Upper lobe of right lung (tissue), 1 donor: ENCODE results near the gene FGF8. TPM values are rescaled to one million over a fixed set of nuclear protein-coding genes. Genes with fewer than 3 reads are reported as not detected.

Source experiments
- ATAC-seq: fragments of 200-7000 bp; cut with Tn5 transposase; one replicate; pipeline ENCODE4 v1.9.1; 2020; ENCODE audit warnings: mild to moderate bottlenecking, moderate library complexity
- DNase-seq: peaks from one replicate; pipeline ENCODE4 v3.0.0-alpha.2; 2020
- H3K27ac ChIP-seq: fragments of 200-600 bp; one replicate; pipeline ENCODE4 v1.8.0; 2022
- H3K27me3 ChIP-seq: fragments of 200-600 bp; one replicate; pipeline ENCODE4 v1.8.0; 2022; ENCODE audit warnings: mild to moderate bottlenecking
- H3K36me3 ChIP-seq: fragments of 200-600 bp; one replicate; pipeline ENCODE4 v1.8.0; 2022
- H3K4me1 ChIP-seq: fragments of 200-600 bp; one replicate; pipeline ENCODE4 v1.8.0; 2022
- H3K4me3 ChIP-seq: fragments of 200-600 bp; one replicate; pipeline ENCODE4 v1.8.0; 2022; ENCODE audit warnings: mild to moderate bottlenecking
- H3K9me3 ChIP-seq: fragments of 200-600 bp; one replicate; pipeline ENCODE4 v1.8.0; 2022
- intact Hi-C: fragments of 100-400 bp; cut with DNase I; formaldehyde crosslinking; loops from one replicate; pipeline ENCODE4 v1.11.0; 2022
- total RNA-seq: library from RNA; stranded (reverse); fragmentation: NEBNext Ultra II Directional; extraction: Animal tissue kit (Norgen Biotek cat#: 25700); gene quantifications from one replicate; pipeline ENCODE4 v1.2.1, GENCODE V29; 2021
- TF ChIP-seq, protein P1 (sequence below): fragments of 200-600 bp; IDR thresholded peaks from one replicate; pipeline ENCODE4 v1.8.0; 2022; ENCODE audit warnings: antibody characterized with exemption
- donor health status: DM: no; HTN: yes; CAD: no; lungs with severe emphysema.

The FGF8 gene
- total RNA-seq, 1 donor from 2014 or later = 1.2 TPM

DNA sequence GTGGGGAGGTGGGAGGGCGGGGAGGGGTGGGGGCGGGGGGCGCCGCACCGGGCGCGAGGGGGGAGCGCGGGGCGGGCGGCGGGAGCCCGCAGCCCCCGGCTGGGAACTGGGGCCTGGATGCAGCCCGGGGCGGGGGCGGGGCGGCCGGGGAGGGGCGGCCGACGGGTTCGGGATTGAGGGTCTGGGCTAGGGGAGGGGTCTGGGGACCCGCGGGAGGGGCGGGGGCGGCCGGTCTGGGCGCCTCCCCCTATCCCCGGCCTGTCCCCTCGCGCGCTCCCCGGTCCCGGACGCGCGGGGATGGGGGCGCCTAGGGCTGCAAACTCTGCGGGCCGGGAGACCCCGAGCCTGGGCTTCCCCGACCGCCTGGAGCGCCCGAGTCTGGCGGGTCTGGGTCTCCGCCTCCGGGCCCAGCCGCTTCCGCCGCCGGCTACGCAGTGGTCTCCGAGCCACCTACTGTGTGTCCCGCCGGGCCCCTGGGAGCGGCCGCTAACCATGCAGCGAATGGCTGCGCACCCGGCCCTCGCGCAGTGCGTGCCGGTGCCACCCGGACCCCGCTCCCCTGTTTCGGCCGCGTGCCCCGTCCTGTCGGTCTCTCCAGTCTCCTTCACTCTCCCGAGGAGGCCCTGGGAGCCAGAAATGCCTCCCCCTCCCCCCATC, 375 bp upstream of the FGF8 start:
- intact Hi-C loops = no loop called here
- ATAC-seq = no peak
- no peak overlapping the region for H3K4me3 ChIP-seq
- peak; percentile 59 for DNase-seq
- TF ChIP-seq, protein P1, sequence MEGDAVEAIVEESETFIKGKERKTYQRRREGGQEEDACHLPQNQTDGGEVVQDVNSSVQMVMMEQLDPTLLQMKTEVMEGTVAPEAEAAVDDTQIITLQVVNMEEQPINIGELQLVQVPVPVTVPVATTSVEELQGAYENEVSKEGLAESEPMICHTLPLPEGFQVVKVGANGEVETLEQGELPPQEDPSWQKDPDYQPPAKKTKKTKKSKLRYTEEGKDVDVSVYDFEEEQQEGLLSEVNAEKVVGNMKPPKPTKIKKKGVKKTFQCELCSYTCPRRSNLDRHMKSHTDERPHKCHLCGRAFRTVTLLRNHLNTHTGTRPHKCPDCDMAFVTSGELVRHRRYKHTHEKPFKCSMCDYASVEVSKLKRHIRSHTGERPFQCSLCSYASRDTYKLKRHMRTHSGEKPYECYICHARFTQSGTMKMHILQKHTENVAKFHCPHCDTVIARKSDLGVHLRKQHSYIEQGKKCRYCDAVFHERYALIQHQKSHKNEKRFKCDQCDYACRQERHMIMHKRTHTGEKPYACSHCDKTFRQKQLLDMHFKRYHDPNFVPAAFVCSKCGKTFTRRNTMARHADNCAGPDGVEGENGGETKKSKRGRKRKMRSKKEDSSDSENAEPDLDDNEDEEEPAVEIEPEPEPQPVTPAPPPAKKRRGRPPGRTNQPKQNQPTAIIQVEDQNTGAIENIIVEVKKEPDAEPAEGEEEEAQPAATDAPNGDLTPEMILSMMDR = no peak
- no peak overlapping the region for H3K27ac ChIP-seq
- no peaks in the 10 kb centered on the region for H3K36me3 ChIP-seq
- peaks cover 67% of the 10 kb centered on the region for H3K27me3 ChIP-seq
- H3K4me1 ChIP-seq = peaks cover 31% of the 10 kb centered on the region
- H3K9me3 ChIP-seq = no peaks in the 10 kb centered on the region

DNA sequence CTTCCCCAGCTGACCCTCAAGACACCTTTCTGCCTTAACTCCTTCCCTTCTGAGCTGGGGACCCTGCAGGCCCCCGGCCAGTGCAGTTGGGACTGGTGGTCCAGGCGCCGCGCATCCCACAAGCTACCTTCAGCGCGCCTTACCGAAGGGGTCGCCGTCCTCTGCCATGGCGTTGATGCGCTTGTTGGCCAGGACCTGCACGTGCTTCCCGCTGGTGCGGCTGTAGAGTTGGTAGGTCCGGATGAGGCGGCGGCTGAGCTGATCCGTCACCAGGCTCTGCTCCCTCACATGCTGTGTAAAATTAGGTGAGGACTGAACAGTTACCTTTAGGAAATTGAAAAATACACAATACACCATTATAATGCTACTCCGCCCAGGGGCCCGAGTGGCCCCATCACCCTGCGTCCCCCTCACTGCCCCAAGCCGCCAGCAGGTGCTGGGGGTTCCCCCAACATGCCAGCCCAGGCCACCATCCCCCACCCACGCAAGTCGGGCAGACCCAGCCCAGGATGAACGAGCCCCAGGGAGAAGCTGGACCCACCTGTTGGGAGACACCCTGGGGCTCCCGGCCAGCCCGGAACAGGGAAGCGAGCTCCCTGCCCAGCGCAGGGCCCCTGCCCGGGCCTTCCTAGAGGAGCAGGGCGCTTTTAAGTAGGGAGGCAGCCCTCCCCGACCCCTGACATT, 1.2 kb downstream of the FGF8 start:
- Histone ChIP-seq H3K4me1 (peaks cover 20% of the 10 kb centered on the region), H3K27me3 (peaks cover 80% of the 10 kb centered on the region), H3K27ac (no peak overlapping the region), H3K4me3 (no peak overlapping the region), H3K36me3 (no peaks in the 10 kb centered on the region), H3K9me3 (no peaks in the 10 kb centered on the region)
- ATAC-seq (no peak), DNase-seq (peak; percentile 67)
- TF ChIP-seq, protein P1 = no peak
- intact Hi-C loops = no loop called here

DNA sequence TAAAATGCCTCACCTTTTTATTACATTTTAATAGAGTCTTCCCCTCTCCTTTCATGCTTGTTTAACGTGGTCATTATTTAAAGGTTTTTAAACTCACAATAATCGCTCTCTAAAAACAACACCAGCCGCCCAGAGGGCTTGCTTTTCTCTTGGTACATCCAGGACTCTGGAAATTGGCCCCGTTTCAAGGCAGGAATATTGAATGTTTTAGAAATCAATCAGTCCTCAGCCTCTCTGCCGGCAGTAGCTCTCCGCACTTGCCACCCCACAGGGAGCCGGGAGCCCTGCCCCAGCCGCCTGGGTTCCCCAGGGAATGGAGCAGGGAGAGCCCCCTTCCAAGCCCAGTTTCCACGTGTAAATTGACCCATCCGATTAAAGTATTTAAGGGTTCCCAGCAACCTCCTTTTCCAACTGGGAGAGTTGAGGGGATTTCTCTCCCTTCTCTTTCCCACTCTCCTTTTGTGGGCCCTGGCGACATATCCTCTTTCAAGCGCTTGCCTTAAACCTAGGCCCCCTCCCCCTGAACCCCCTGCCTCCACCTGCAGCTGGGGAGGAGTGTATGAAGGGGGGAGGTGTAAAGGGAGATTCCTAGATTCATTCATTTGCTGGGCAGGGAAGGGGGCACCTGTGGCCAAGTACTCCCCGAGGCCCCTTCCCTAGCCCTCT, 1.9 kb downstream of the FGF8 start:
- ATAC-seq (no peak), DNase-seq (no peak)
- H3K27ac ChIP-seq = no peak overlapping the region
- no peaks in the 10 kb centered on the region for H3K36me3 ChIP-seq
- peaks cover 74% of the 10 kb centered on the region for H3K27me3 ChIP-seq
- TF ChIP-seq, protein P1 = no peak
- peaks cover 13% of the 10 kb centered on the region for H3K4me1 ChIP-seq
- no peak overlapping the region for H3K4me3 ChIP-seq
- intact Hi-C loops = no loop called here
- no peaks in the 10 kb centered on the region for H3K9me3 ChIP-seq

DNA sequence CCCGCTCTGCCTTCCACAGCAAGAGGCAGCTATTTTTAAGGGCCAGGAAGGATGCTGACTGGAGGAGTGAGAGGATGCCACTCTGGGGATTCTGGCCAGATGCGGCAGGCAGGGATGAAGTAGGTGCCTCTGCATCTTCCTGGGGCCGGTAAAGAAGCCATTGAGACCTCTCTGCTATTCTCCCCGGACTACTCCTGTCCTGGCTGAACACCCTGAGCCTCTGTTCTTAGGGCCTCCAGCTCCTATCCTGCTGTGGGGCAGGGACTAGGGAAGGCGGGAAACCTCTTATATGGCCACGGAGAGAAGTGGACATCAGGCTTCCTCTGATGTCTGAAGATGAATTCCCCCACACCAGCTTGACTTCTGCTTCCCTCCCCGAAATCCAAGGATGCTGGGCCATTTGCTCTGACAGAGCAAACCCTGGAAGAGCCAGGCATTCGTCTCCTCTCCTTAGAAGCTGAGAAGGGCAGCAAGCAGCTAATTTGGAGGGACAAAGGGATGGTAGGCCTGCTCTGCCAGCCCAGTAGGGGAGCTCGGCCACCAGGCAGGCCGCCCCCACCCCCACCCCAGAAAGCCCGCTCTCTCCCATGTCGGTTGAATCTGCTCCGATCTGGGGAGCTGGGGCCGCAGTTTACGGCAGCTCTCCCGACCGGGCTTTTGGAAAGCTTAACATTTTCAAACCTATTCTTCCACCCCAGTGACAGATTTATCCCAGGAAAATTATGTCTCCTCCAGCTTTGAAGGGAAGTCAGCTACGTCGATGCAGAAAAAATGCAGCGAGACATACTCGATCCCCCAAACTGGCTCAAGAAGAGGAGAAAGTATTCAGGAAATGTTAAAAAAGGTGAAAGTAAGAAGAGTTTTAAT, 2.8 kb downstream of the FGF8 start:
- TF ChIP-seq, protein P1 = no peak
- Histone ChIP-seq H3K4me3 (no peak overlapping the region), H3K27me3 (peaks cover 75% of the 10 kb centered on the region), H3K36me3 (no peaks in the 10 kb centered on the region), H3K9me3 (no peaks in the 10 kb centered on the region), H3K4me1 (peaks cover 6% of the 10 kb centered on the region), H3K27ac (no peak overlapping the region)
- peak; percentile 25 for DNase-seq
- intact Hi-C loops = no loop called here
- ATAC-seq = no peak
